Prostate gland (tissue), 2 donors: ENCODE data around the gene WWOX.

Experiments used
- CTCF ChIP-seq, 4 experiments: fragments of 200-600 bp in 2 of 4; fragments of 450-650 bp in 2 of 4; sonication (generic) in 2 of 4; IDR thresholded peaks; 1 replicate in 3 of 4; 2 replicates in 1 of 4; pipeline ENCODE4 v1.5.1; 2016 to 2019; ENCODE audit warnings: antibody characterized with exemption in 4 of 4, mild to moderate bottlenecking in 2 of 4, moderate library complexity in 2 of 4
- POLR2A ChIP-seq: fragments of 450-650 bp; IDR thresholded peaks from one replicate; pipeline ENCODE4 v1.6.1; 2016; ENCODE audit warnings: antibody characterized with exemption, mild to moderate bottlenecking

GRCh38 chr16:78750611-78751010 is 651.2 kb downstream of the WWOX start:
- TF ChIP-seq POLR2A (no peak), CTCF (IDR thresholded peaks at IDR 0.05) (no peak)
